Measurements from ENCODE around the gene FAM131B.
"Not testable (repeated sequence)": the region's sequence is repeated elsewhere in the genome, so short reads cannot be mapped to it uniquely, and the experiment has no call there.

Gene FAM131B

GRCh38 chr7:143394068-143394467 is 31.6 kb upstream of the FAM131B start:
- no peak overlapping the region for H3K4me3 ChIP-seq (ENCODE audit: low read depth, low read length)
- no peak for TF ChIP-seq CTCF (IDR thresholded peaks at IDR 0.05; ENCODE audit: control insufficient read depth, extremely low read depth, insufficient read depth)
- DNase-seq (ENCODE audit: low read depth): no peak

GRCh38 chr7:143393267-143394041 is 30.9 kb upstream of the FAM131B start:
- no peak overlapping the region for H3K4me3 ChIP-seq (ENCODE audit: low read depth, low read length)
- no peak for TF ChIP-seq CTCF (IDR thresholded peaks at IDR 0.05; ENCODE audit: control insufficient read depth, extremely low read depth, insufficient read depth)
- no peak for DNase-seq (ENCODE audit: low read depth)

GRCh38 chr7:143392875-143393266 is 30.4 kb upstream of the FAM131B start:
- no peak for DNase-seq (ENCODE audit: low read depth)
- no peak overlapping the region for H3K4me3 ChIP-seq (ENCODE audit: low read depth, low read length)
- no peak for TF ChIP-seq CTCF (IDR thresholded peaks at IDR 0.05; ENCODE audit: control insufficient read depth, extremely low read depth, insufficient read depth)

GRCh38 chr7:143392427-143392826 is 29.9 kb upstream of the FAM131B start:
- not testable (repeated sequence) for DNase-seq (ENCODE audit: low read depth); H3K4me3 ChIP-seq (ENCODE audit: low read depth, low read length)

GRCh38 chr7:143391462-143392404 is 29.2 kb upstream of the FAM131B start:
- no peak overlapping the region for H3K4me3 ChIP-seq (ENCODE audit: low read depth, low read length)
- DNase-seq (ENCODE audit: low read depth): no peak
- TF ChIP-seq CTCF (IDR thresholded peaks at IDR 0.05; ENCODE audit: control insufficient read depth, extremely low read depth, insufficient read depth): no peak

- H3K4me3 ChIP-seq (ENCODE audit: low read depth, low read length): no peak overlapping the region
- DNase-seq (ENCODE audit: low read depth): no peak
- no peak for TF ChIP-seq CTCF (IDR thresholded peaks at IDR 0.05; ENCODE audit: control insufficient read depth, extremely low read depth, insufficient read depth)
Observed at GRCh38 chr7:143390773-143391317, 28.3 kb upstream of the FAM131B start.
